ENCODE results near the gene OR4D2. TPM values are rescaled to one million over a fixed set of nuclear protein-coding genes. Genes with fewer than 3 reads are reported as not detected.

OR4D2 gene
- total RNA-seq, 4 donors from 2014 or later, result not detected

GRCh38 chr17:58184308-58184985 lies 17.7 kb downstream of the OR4D2 start:
- WGBS, 2 donors, result 51 to 56% methylated on average over 9 to 10 of the region's 10 CpGs
- Histone ChIP-seq H3K4me3 (no peak overlapping the region), H3K4me1 (no peaks in the 10 kb centered on the region), H3K9me3 (no peaks in the 10 kb centered on the region), H3K27ac (no peak overlapping the region), H3K36me3 (no peaks in the 10 kb centered on the region), H3K27me3 (no peaks in the 10 kb centered on the region)
- no peak for TF ChIP-seq CTCF (IDR thresholded peaks at IDR 0.05)
- TF ChIP-seq EP300 (IDR thresholded peaks at IDR 0.05), result no peak
- TF ChIP-seq POLR2A (IDR thresholded peaks at IDR 0.05), result no peak
- no peak for DNase-seq (ENCODE audit: low spot score in 2 of 2)

- H3K9me3 ChIP-seq, result no peaks in the 10 kb centered on the region
- H3K36me3 ChIP-seq, result no peaks in the 10 kb centered on the region
- H3K27ac ChIP-seq, result no peak overlapping the region
- no peak for TF ChIP-seq EP300 (IDR thresholded peaks at IDR 0.05)
- TF ChIP-seq CTCF (IDR thresholded peaks at IDR 0.05), result no peak
- DNase-seq (ENCODE audit: low spot score in 2 of 2), result no peak
- WGBS, 2 donors, result 77% methylated on average over 8 of the region's 8 CpGs
- H3K27me3 ChIP-seq, result no peaks in the 10 kb centered on the region
- no peak overlapping the region for H3K4me3 ChIP-seq
- no peaks in the 10 kb centered on the region for H3K4me1 ChIP-seq
These were observed 18.4 kb downstream of the OR4D2 start for GRCh38 chr17:58184986-58185761.

- WGBS, 2 donors, result 80 to 95% methylated on average over 4 of the region's 4 CpGs
- Histone ChIP-seq H3K27ac (no peak overlapping the region), H3K4me1 (no peaks in the 10 kb centered on the region), H3K27me3 (peaks cover 0 to 9% of the 10 kb centered on the region in 2 donors), H3K4me3 (no peak overlapping the region), H3K9me3 (no peaks in the 10 kb centered on the region), H3K36me3 (no peaks in the 10 kb centered on the region)
- TF ChIP-seq CTCF (IDR thresholded peaks at IDR 0.05) (no peak), EP300 (IDR thresholded peaks at IDR 0.05) (no peak), POLR2A (IDR thresholded peaks at IDR 0.05) (no peak)
- no peak for DNase-seq (ENCODE audit: low spot score in 2 of 2)
These were observed 19.8 kb downstream of the OR4D2 start for GRCh38 chr17:58186591-58186990.

- Histone ChIP-seq H3K27ac (no peak overlapping the region), H3K4me1 (no peaks in the 10 kb centered on the region), H3K36me3 (no peaks in the 10 kb centered on the region), H3K4me3 (no peak overlapping the region), H3K27me3 (peaks cover 0 to 9% of the 10 kb centered on the region in 2 donors), H3K9me3 (no peaks in the 10 kb centered on the region)
- TF ChIP-seq CTCF (IDR thresholded peaks at IDR 0.05) (no peak), POLR2A (IDR thresholded peaks at IDR 0.05) (no peak), EP300 (IDR thresholded peaks at IDR 0.05) (no peak)
- DNase-seq (ENCODE audit: low spot score in 2 of 2), result no peak
- WGBS, 2 donors, result 90 to 93% methylated on average over 6 of the region's 6 CpGs
These were observed 20.3 kb downstream of the OR4D2 start for GRCh38 chr17:58187063-58187462.

GRCh38 chr17:58187675-58188074 lies 20.9 kb downstream of the OR4D2 start:
- WGBS, 2 donors, result 48 to 57% methylated on average over 7 of the region's 7 CpGs
- Histone ChIP-seq H3K27ac (no peak overlapping the region), H3K4me3 (no peak overlapping the region), H3K27me3 (peaks cover 0 to 15% of the 10 kb centered on the region in 2 donors), H3K4me1 (no peaks in the 10 kb centered on the region), H3K9me3 (no peaks in the 10 kb centered on the region), H3K36me3 (no peaks in the 10 kb centered on the region)
- no peak for DNase-seq (ENCODE audit: low spot score in 2 of 2)
- no peak for TF ChIP-seq EP300 (IDR thresholded peaks at IDR 0.05)
- no peak for TF ChIP-seq POLR2A (IDR thresholded peaks at IDR 0.05)
- TF ChIP-seq CTCF (IDR thresholded peaks at IDR 0.05), result no peak
